ENCODE data around the gene GPR84. TPM values are rescaled to one million over a fixed set of nuclear protein-coding genes. Genes with fewer than 3 reads are reported as not detected.

The GPR84 gene
- total and polyA plus RNA-seq, 2 of the 13 experiments (the other 11 are each of a cell fraction or from before 2014, with no cell fraction given) = not detected

DNA sequence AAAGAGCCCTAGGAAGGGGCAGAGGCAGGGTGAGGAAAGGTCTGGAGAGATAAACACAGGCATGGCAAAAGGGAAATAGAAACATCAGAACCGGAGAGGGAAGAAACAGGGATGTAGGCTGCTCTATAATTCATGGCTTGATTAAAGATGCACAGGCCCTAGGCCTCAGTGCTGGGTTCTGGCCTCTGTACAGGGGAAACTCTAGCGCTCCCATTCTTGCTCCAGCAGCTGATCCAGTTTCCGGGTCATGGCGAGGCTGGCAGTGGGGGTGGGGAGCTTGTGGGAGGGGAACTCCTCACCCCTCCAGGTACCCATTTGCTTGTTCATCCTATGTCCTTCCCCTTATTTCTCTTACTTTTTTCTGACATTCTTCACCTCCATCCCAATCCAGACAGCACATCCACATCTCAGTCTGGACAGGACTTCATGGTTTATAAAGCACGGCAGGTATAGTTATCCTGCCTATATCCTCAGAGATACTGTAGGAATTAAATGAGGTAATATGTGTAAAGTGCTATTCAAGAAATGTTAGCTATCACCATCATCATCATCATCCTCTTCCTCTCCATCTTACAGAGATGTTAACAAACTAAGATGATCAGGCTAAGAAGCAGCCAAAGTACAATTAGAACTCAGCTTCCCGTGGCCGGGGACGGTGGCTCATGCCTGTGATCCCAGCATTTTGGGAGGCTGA lies 8.0 kb upstream of the GPR84 start:
- no peak for ATAC-seq
- ChIA-PET POLR2A (no interaction called here), CTCF (ENCODE audit: low intra/inter-chr PET ratio, low total read pairs) (no interaction called here)
- H3K9ac ChIP-seq (ENCODE audit: insufficient read depth, low read depth, low read length) = no peak overlapping the region
- no peaks in the 10 kb centered on the region for H3K79me2 ChIP-seq (ENCODE audit: insufficient read depth, low read length)
- BruUV-seq (replicated peaks) = no TSS peak
- in situ Hi-C loops (cut with HindIII; ENCODE audit: extremely low pct_ligation_motif_present, low pct_unique_long_range_greater_than_20kb) = loop anchor here (10.0 kb wide), 1 partner anchor 377 kb away; no protein-coding TSS in a partner anchor
- no peak overlapping the region for H2AFZ ChIP-seq (ENCODE audit: low read length)
- no peak overlapping the region for H3K4me3 ChIP-seq (replicated peaks in 1 of 3; ENCODE audit: insufficient read depth in 1 of 3, low read depth in 2 of 3, low read length in 3 of 3)
- TF ChIP-seq HOXA7 (CRISPR knock-in tag; IDR thresholded peaks at IDR 0.05) (no peak), DRAP1 (CRISPR knock-in tag; IDR thresholded peaks at IDR 0.05) (no peak), CHCHD3 (CRISPR knock-in tag; IDR thresholded peaks at IDR 0.05) (no peak), ZBTB37 (CRISPR knock-in tag; IDR thresholded peaks at IDR 0.05) (no peak), ZZZ3 (CRISPR knock-in tag; IDR thresholded peaks at IDR 0.05; ENCODE audit: borderline replicate concordance) (no peak)
- TF ChIP-seq, protein P1, sequence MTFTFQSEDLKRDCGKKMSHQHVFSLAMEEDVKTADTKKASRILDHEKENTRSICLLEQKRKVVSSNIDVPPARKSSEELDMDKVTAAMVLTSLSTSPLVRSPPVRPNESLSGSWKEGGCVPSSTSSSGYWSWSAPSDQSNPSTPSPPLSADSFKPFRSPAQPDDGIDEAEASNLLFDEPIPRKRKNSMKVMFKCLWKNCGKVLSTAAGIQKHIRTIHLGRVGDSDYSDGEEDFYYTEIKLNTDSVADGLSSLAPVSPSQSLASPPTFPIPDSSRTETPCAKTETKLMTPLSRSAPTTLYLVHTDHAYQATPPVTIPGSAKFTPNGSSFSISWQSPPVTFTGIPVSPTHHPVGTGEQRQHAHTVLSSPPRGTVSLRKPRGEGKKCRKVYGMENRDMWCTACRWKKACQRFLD (CRISPR knock-in tag; IDR thresholded peaks at IDR 0.05; ENCODE audit: borderline replicate concordance) = no peak
- intact Hi-C loops (cut with micrococcal nuclease; ENCODE audit: unreplicated experiment) = no loop called here
- WGBS (ENCODE audit: low lambda C conversion rate) = 61% methylated on average over 7 of the region's 8 CpGs
- H3K36me3 ChIP-seq (replicated peaks in 1 of 2; ENCODE audit: control insufficient read depth in 1 of 2, insufficient read depth in 2 of 2, low read length in 2 of 2) = no peaks in the 10 kb centered on the region
- peaks cover 0 to 12% of the 10 kb centered on the region in 2 experiments; a peak in 2 of 5 replicates for H3K27me3 ChIP-seq (ENCODE audit: control insufficient read depth in 1 of 2, insufficient read depth in 2 of 2, low read length in 2 of 2)
- no peaks in the 10 kb centered on the region for H4K20me1 ChIP-seq (ENCODE audit: insufficient read depth, low read length)
- peaks cover 21% of the 10 kb centered on the region for H3K4me1 ChIP-seq (ENCODE audit: insufficient read depth, low read length)
- H3K9me3 ChIP-seq (ENCODE audit: low read length) = no peaks in the 10 kb centered on the region
- H3K4me2 ChIP-seq (ENCODE audit: low read depth, low read length) = no peak overlapping the region
- FAIRE-seq = no peak
- no peak for DNase-seq (ENCODE audit: low spot score)
- H3K27ac ChIP-seq (ENCODE audit: extremely low read length, insufficient read depth, low read length) = no peak overlapping the region
